HG03196 (cell line): ENCODE data around the gene UGT1A3.
"Not testable (repeated sequence)": the region's sequence is repeated elsewhere in the genome, so short reads cannot be mapped to it uniquely, and the experiment has no call there.

Experiments used
- ATAC-seq: cut with Tn5 transposase; IDR thresholded peaks from one replicate; pipeline ENCODE4 v1.9.1; 2021; ENCODE audit not compliant: unreplicated experiment

UGT1A3 gene

GRCh38 chr2:233728723-233729301 lies at the start of gene UGT1A3:
Gene UGT1A3, plus strand, starts transcription at chr2:233729042. Its CDS starts 85 bp downstream, at chr2:233729127.
- ATAC-seq, result no peak

- no peak for ATAC-seq
These were observed 49.6 kb upstream of the UGT1A3 start for GRCh38 chr2:233679196-233679595.

GRCh38 chr2:233680361-233681045 lies 48.3 kb upstream of the UGT1A3 start:
- ATAC-seq, result no peak

- ATAC-seq, result no peak
These were observed 47.2 kb upstream of the UGT1A3 start, which contains the start of gene UGT1A7 for GRCh38 chr2:233681521-233682099. Gene UGT1A7, plus strand, starts transcription at chr2:233681901. Its CDS starts 37 bp downstream, at chr2:233681938.

GRCh38 chr2:233684640-233685039 lies 44.2 kb upstream of the UGT1A3 start:
- no peak for ATAC-seq

- ATAC-seq, result no peak
These were observed 41.9 kb upstream of the UGT1A3 start for GRCh38 chr2:233686928-233687327.

- ATAC-seq, result no peak
These were observed 40.5 kb upstream of the UGT1A3 start for GRCh38 chr2:233688341-233688740.

GRCh38 chr2:233689031-233689430 lies 39.8 kb upstream of the UGT1A3 start:
- ATAC-seq, result no peak

- ATAC-seq, result no peak
These were observed 39.3 kb upstream of the UGT1A3 start for GRCh38 chr2:233689501-233689900.

GRCh38 chr2:233690444-233690843 lies 38.4 kb upstream of the UGT1A3 start:
- no peak for ATAC-seq

GRCh38 chr2:233691443-233692433 lies 37.1 kb upstream of the UGT1A3 start:
- ATAC-seq, result no peak

GRCh38 chr2:233692648-233693047 lies 36.2 kb upstream of the UGT1A3 start, which contains the start of gene UGT1A6:
Gene UGT1A6, plus strand, starts transcription at chr2:233692890. Its CDS starts 115 bp downstream, at chr2:233693005.
- ATAC-seq, result no peak

GRCh38 chr2:233693963-233694362 lies 34.9 kb upstream of the UGT1A3 start:
- no peak for ATAC-seq

GRCh38 chr2:233698740-233699139 lies 30.1 kb upstream of the UGT1A3 start:
- ATAC-seq, result no peak

GRCh38 chr2:233699424-233700027 lies 29.3 kb upstream of the UGT1A3 start:
- ATAC-seq, result no peak

GRCh38 chr2:233700028-233700635 lies 28.7 kb upstream of the UGT1A3 start:
- no peak for ATAC-seq

- ATAC-seq, result not testable (repeated sequence)
These were observed 28.0 kb upstream of the UGT1A3 start for GRCh38 chr2:233700842-233701241.

- no peak for ATAC-seq
These were observed 26.6 kb upstream of the UGT1A3 start for GRCh38 chr2:233702238-233702637.

- ATAC-seq, result no peak
These were observed 22.8 kb upstream of the UGT1A3 start for GRCh38 chr2:233705911-233706506.

- no peak for ATAC-seq
These were observed 22.1 kb upstream of the UGT1A3 start for GRCh38 chr2:233706720-233707119.
